Peyer's patch (tissue), 4 donors: Measurements from ENCODE around the gene AHCYL2.

Experiments used
- POLR2A ChIP-seq, 2 donors: fragments of 450-650 bp; IDR thresholded peaks; one replicate each; pipeline ENCODE4 v1.5.1; 2017; ENCODE audit warnings: antibody characterized with exemption in 2 of 2, mild to moderate bottlenecking in 2 of 2, moderate library complexity in 2 of 2
- TF ChIP-seq, protein P1 (sequence below), 6 experiments: fragments of 450-650 bp in 4 of 6; fragments of 200-600 bp in 2 of 6; sonication (generic) in 1 of 6; IDR thresholded peaks; one replicate each; pipeline ENCODE4 v1.5.1; 2017 to 2019; ENCODE audit warnings: antibody characterized with exemption in 6 of 6, mild to moderate bottlenecking in 3 of 6, moderate library complexity in 1 of 6

DNA sequence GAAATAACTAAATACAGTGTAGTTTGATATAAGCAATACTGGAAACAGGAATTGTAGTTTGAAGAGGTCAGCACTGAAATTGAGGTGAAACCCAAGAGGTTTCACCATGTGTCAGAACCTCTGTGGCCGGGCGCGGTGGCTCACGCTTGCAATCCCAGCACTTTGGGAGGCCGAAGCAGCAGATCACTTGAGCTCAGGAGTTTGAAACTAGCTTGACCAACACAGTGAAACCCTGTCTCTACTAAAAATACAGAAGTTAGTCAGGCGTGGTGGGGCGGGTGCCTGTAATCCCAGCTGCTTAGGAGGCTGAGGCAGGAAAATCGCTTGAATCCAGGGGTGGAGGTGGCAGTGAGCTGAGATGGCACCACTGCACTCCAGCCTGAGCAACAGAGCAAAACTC, 13.7 kb downstream of the AHCYL2 start:
- TF ChIP-seq, protein P1, sequence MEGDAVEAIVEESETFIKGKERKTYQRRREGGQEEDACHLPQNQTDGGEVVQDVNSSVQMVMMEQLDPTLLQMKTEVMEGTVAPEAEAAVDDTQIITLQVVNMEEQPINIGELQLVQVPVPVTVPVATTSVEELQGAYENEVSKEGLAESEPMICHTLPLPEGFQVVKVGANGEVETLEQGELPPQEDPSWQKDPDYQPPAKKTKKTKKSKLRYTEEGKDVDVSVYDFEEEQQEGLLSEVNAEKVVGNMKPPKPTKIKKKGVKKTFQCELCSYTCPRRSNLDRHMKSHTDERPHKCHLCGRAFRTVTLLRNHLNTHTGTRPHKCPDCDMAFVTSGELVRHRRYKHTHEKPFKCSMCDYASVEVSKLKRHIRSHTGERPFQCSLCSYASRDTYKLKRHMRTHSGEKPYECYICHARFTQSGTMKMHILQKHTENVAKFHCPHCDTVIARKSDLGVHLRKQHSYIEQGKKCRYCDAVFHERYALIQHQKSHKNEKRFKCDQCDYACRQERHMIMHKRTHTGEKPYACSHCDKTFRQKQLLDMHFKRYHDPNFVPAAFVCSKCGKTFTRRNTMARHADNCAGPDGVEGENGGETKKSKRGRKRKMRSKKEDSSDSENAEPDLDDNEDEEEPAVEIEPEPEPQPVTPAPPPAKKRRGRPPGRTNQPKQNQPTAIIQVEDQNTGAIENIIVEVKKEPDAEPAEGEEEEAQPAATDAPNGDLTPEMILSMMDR (IDR thresholded peaks at IDR 0.05), result no peak
- no peak for TF ChIP-seq POLR2A (IDR thresholded peaks at IDR 0.05)
